Prostate gland (tissue), 2 donors: ENCODE data around the gene WBP2NL. TPM values are rescaled to one million over a fixed set of nuclear protein-coding genes. Genes with fewer than 3 reads are reported as not detected.

Experiments used
- DNase-seq: peaks from one replicate; pipeline ENCODE4 v3.0.0-alpha.2; 2019; ENCODE audit warnings: low spot score
- H3K27ac ChIP-seq, 2 donors: fragments of 200-600 bp; sonication (generic); 2 replicates each; pipeline ENCODE4 v1.5.1; 2017 to 2019
- H3K27me3 ChIP-seq: fragments of 200-600 bp; sonication (generic); replicated peaks from 2 replicates; pipeline ENCODE4 v1.5.1; 2019; ENCODE audit not compliant: insufficient read depth
- H3K36me3 ChIP-seq, 2 donors: fragments of 200-600 bp; sonication (generic); 1 replicate in 1 of 2; 2 replicates in 1 of 2; pipeline versions ENCODE4 v1.5.1 to v1.8.1; 2017 to 2019
- H3K4me1 ChIP-seq: fragments of 200-600 bp; sonication (generic); replicated peaks from 2 replicates; pipeline ENCODE4 v1.5.1; 2019
- H3K4me3 ChIP-seq, 2 donors: fragments of 200-600 bp; sonication (generic); 2 replicates each; pipeline ENCODE4 v1.5.1; 2017 to 2019
- H3K9me3 ChIP-seq: fragments of 200-600 bp; sonication (generic); 2 replicates; pipeline ENCODE4 v1.5.1; 2017
- CTCF ChIP-seq, 4 experiments: fragments of 200-600 bp in 2 of 4; fragments of 450-650 bp in 2 of 4; sonication (generic) in 2 of 4; IDR thresholded peaks; 1 replicate in 3 of 4; 2 replicates in 1 of 4; pipeline ENCODE4 v1.5.1; 2016 to 2019; ENCODE audit warnings: antibody characterized with exemption in 4 of 4, mild to moderate bottlenecking in 2 of 4, moderate library complexity in 2 of 4
- POLR2A ChIP-seq: fragments of 450-650 bp; IDR thresholded peaks from one replicate; pipeline ENCODE4 v1.6.1; 2016; ENCODE audit warnings: antibody characterized with exemption, mild to moderate bottlenecking
- POLR2AphosphoS5 ChIP-seq: sonication (generic); formaldehyde crosslinking; IDR thresholded peaks from one replicate; pipeline ENCODE4 v1.6.1; 2017; ENCODE audit warnings: antibody characterized with exemption
- WGBS: methylation state at CpG from one replicate; pipeline ENCODE4 v1.1.5; 2018; 5-methylcytosine and 5-hydroxymethylcytosine counted together
- intact Hi-C: fragments of 100-400 bp; cut with DNase I; formaldehyde crosslinking; loops from one replicate; pipeline ENCODE4 v1.14.2; 2022
- total RNA-seq, 2 donors: library from RNA; depleted of rRNA; stranded (reverse); fragments of >200 nt; gene quantifications; one replicate each; pipeline ENCODE4 v1.1.0, GENCODE V29; 2016

WBP2NL gene
- total RNA-seq, 2 donors from 2014 or later = 1.6 to 12.7 TPM

- Histone ChIP-seq H3K4me3 (no peak overlapping the region), H3K36me3 (no peaks in the 10 kb centered on the region), H3K27me3 (no peaks in the 10 kb centered on the region), H3K9me3 (no peaks in the 10 kb centered on the region), H3K27ac (no peak overlapping the region), H3K4me1 (no peaks in the 10 kb centered on the region)
- intact Hi-C loops = no loop called here
- TF ChIP-seq CTCF (IDR thresholded peaks at IDR 0.05) (no peak), POLR2AphosphoS5 (no peak), POLR2A (no peak)
- DNase-seq = no peak
- 54% methylated on average over 10 of the region's 10 CpGs for WGBS
These were observed 23.8 kb upstream of the WBP2NL start for GRCh38 chr22:41974691-41975290.

GRCh38 chr22:41975299-41976069 lies 23.1 kb upstream of the WBP2NL start:
- WGBS = 64% methylated on average over 12 of the region's 12 CpGs
- Histone ChIP-seq H3K36me3 (no peaks in the 10 kb centered on the region), H3K4me3 (no peak overlapping the region), H3K27ac (no peak overlapping the region), H3K4me1 (no peaks in the 10 kb centered on the region), H3K9me3 (no peaks in the 10 kb centered on the region), H3K27me3 (no peaks in the 10 kb centered on the region)
- no peak for DNase-seq
- intact Hi-C loops = no loop called here
- TF ChIP-seq CTCF (IDR thresholded peaks at IDR 0.05) = no peak
- no peak for TF ChIP-seq POLR2A
- no peak for TF ChIP-seq POLR2AphosphoS5

GRCh38 chr22:41976070-41976901 lies 22.3 kb upstream of the WBP2NL start:
- Histone ChIP-seq H3K27me3 (no peaks in the 10 kb centered on the region), H3K36me3 (no peaks in the 10 kb centered on the region), H3K4me1 (no peaks in the 10 kb centered on the region), H3K9me3 (no peaks in the 10 kb centered on the region), H3K4me3 (peak overlapping the region; percentile 33 to 46), H3K27ac (no peak overlapping the region)
- 2% methylated on average over 50 of the region's 72 CpGs for WGBS
- TF ChIP-seq CTCF (IDR thresholded peaks at IDR 0.05) (no peak), POLR2A (no peak), POLR2AphosphoS5 (no peak)
- intact Hi-C loops = no loop called here
- peak; percentile 46 for DNase-seq

- TF ChIP-seq POLR2A (no peak), CTCF (IDR thresholded peaks at IDR 0.05) (no peak), POLR2AphosphoS5 (no peak)
- Histone ChIP-seq H3K4me1 (no peaks in the 10 kb centered on the region), H3K9me3 (no peaks in the 10 kb centered on the region), H3K36me3 (no peaks in the 10 kb centered on the region), H3K27me3 (no peaks in the 10 kb centered on the region), H3K4me3 (peak overlapping the region; percentile 33 to 46), H3K27ac (no peak overlapping the region)
- DNase-seq = no peak
- 2% methylated on average over 46 of the region's 46 CpGs for WGBS
- intact Hi-C loops = no loop called here
These were observed 21.5 kb upstream of the WBP2NL start for GRCh38 chr22:41976961-41977566.
